HepG2 (cell line): Measurements from ENCODE around the gene ZBTB44. TPM values are rescaled to one million over a fixed set of nuclear protein-coding genes. Genes with fewer than 3 reads are reported as not detected.

ENCODE experiments used
- HNF1A ChIP-seq, 2 experiments: sonication (generic) in 1 of 2; formaldehyde crosslinking in 1 of 2; IDR thresholded peaks; 2 replicates each; pipeline versions ENCODE4 v1.4.0 to v1.6.1; 2016 to 2020; ENCODE audit warnings: borderline replicate concordance in 1 of 2, low read depth in 1 of 2, mild to moderate bottlenecking in 1 of 2, missing genetic modification reagents in 1 of 2
- KLF12 ChIP-seq: sonication (generic); formaldehyde crosslinking; IDR thresholded peaks from 2 replicates; pipeline ENCODE4 v1.4.0; 2020; ENCODE audit warnings: missing genetic modification reagents, borderline replicate concordance
- MZF1 ChIP-seq: sonication (generic); formaldehyde crosslinking; IDR thresholded peaks from 2 replicates; pipeline ENCODE4 v1.8.1; 2023; ENCODE audit warnings: mild to moderate bottlenecking, missing genetic modification reagents, borderline replicate concordance
- NFAT5 ChIP-seq: sonication (generic); formaldehyde crosslinking; IDR thresholded peaks from 2 replicates; pipeline ENCODE4 v1.4.0; 2020; ENCODE audit warnings: missing genetic modification reagents
- NR3C1 ChIP-seq: sonication (generic); formaldehyde crosslinking; IDR thresholded peaks from 2 replicates; pipeline ENCODE4 v1.4.0; 2020; ENCODE audit warnings: missing genetic modification reagents
- NRL ChIP-seq: sonication (generic); formaldehyde crosslinking; IDR thresholded peaks from 2 replicates; pipeline ENCODE4 v1.5.0; 2020; ENCODE audit warnings: missing genetic modification reagents, mild to moderate bottlenecking, moderate library complexity, borderline replicate concordance
- SKI ChIP-seq: fragments of 450-650 bp; IDR thresholded peaks from one replicate; pipeline ENCODE4 v1.6.1; 2018; ENCODE audit warnings: mild to moderate bottlenecking; ENCODE audit not compliant: partially characterized antibody
- SMAD3 ChIP-seq: sonication (generic); formaldehyde crosslinking; IDR thresholded peaks from 2 replicates; pipeline ENCODE4 v1.4.0; 2020; ENCODE audit warnings: missing genetic modification reagents
- SMARCC2 ChIP-seq: fragments of 450-650 bp; IDR thresholded peaks from 2 replicates; pipeline ENCODE4 v1.6.1; 2017; ENCODE audit warnings: antibody characterized with exemption, mild to moderate bottlenecking
- SNRNP70 ChIP-seq: fragments of 200-400 bp; formaldehyde crosslinking; IDR thresholded peaks from 2 replicates; pipeline ENCODE4 v1.6.1; 2017; ENCODE audit warnings: mild to moderate bottlenecking, low read depth, low read length, moderate library complexity
- ZBTB14 ChIP-seq: sonication (generic); formaldehyde crosslinking; IDR thresholded peaks from 2 replicates; pipeline ENCODE4 v1.4.0; 2020; ENCODE audit warnings: missing genetic modification reagents
- ZNF354B ChIP-seq: sonication (generic); formaldehyde crosslinking; IDR thresholded peaks from 2 replicates; pipeline ENCODE4 v1.8.0; 2022; ENCODE audit warnings: mild to moderate bottlenecking, missing genetic modification reagents
- ZNF513 ChIP-seq: sonication (generic); formaldehyde crosslinking; conservative IDR thresholded peaks from 2 replicates; pipeline ENCODE4 v1.5.0; 2020; ENCODE audit warnings: missing genetic modification reagents
- ZNF720 ChIP-seq: sonication (generic); formaldehyde crosslinking; IDR thresholded peaks from 2 replicates; pipeline ENCODE4 v1.4.0; 2020; ENCODE audit warnings: missing genetic modification reagents
- ZNF747 ChIP-seq: sonication (generic); formaldehyde crosslinking; IDR thresholded peaks from 2 replicates; pipeline ENCODE4 v1.8.1; 2023; ENCODE audit warnings: missing genetic modification reagents, mild to moderate bottlenecking, borderline replicate concordance
- ZSCAN22 ChIP-seq: sonication (generic); formaldehyde crosslinking; IDR thresholded peaks from 2 replicates; pipeline ENCODE4 v1.4.0; 2020; ENCODE audit warnings: mild to moderate bottlenecking, missing genetic modification reagents
- polyA plus RNA-seq, 8 experiments: library from polyadenylated mRNA; depleted of rRNA in 3 of 8; stranded (reverse) in 7 of 8; unstranded in 1 of 8; fragments of >200 nt; fragmentation: Illumina TruSeq in 4 of 8; extraction: Trizol in 4 of 8; gene quantifications; 2 replicates each; pipeline versions ENCODE4 v1.2.1 to v1.2.3, GENCODE V29; 2011 to 2016; ENCODE audit warnings: low read depth in 4 of 8, missing spikeins in 1 of 8, mixed read lengths in 1 of 8; ENCODE audit not compliant: insufficient read depth in 1 of 8
- total RNA-seq, 5 experiments: library from RNA; depleted of rRNA; stranded (reverse); fragments of >200 nt; fragmentation: Illumina TruSeq; extraction: Trizol; gene quantifications; 2 replicates each; pipeline ENCODE4 v1.2.3, GENCODE V29; 2016; ENCODE audit warnings: low read depth in 1 of 5

The ZBTB44 gene
- total and polyA plus RNA-seq, 2 of the 13 experiments (the other 11 are each of a cell fraction or from before 2014, with no cell fraction given), result 22.8 to 23.6 TPM

- peak; percentile 63; the same call in 1 of the 2 replicates for TF ChIP-seq HNF1A (IDR thresholded peaks at IDR 0.05; ENCODE audit: low read depth)
- TF ChIP-seq HNF1A (CRISPR knock-in tag; IDR thresholded peaks at IDR 0.05; ENCODE audit: borderline replicate concordance), result peak; percentile 68; the same call in 1 of the 2 replicates
- TF ChIP-seq MZF1 (CRISPR knock-in tag), result no peak
- TF ChIP-seq KLF12 (CRISPR knock-in tag), result no peak
- TF ChIP-seq ZSCAN22 (CRISPR knock-in tag), result no peak
- TF ChIP-seq NFAT5 (CRISPR knock-in tag), result no peak
- no peak for TF ChIP-seq ZBTB14 (CRISPR knock-in tag)
- TF ChIP-seq SKI, result peak; percentile 46
- TF ChIP-seq SMAD3 (CRISPR knock-in tag), result no peak
- TF ChIP-seq SMARCC2, result no peak
- no peak for TF ChIP-seq SNRNP70
- TF ChIP-seq NR3C1 (CRISPR knock-in tag), result no peak
- no peak for TF ChIP-seq ZNF513 (CRISPR knock-in tag)
- no peak for TF ChIP-seq NRL
- TF ChIP-seq ZNF720 (CRISPR knock-in tag), result no peak
- TF ChIP-seq ZNF354B (CRISPR knock-in tag), result no peak
- no peak for TF ChIP-seq ZNF747 (CRISPR knock-in tag)
Measured at GRCh38 chr11:130192845-130193267, 121.9 kb downstream of the ZBTB44 start (continued).
